ENCODE data around the gene GUCD1.
"Not testable (repeated sequence)": the region's sequence is repeated elsewhere in the genome, so short reads cannot be mapped to it uniquely, and the experiment has no call there.

GUCD1 gene

GRCh38 chr22:24554313-24555164 lies at the start of gene GUCD1:
Gene GUCD1 (minus strand): TSS chr22:24555138. CDS start chr22:24554991, 147 bp downstream.
- DNase-seq: no peak

- not testable (repeated sequence) for DNase-seq
Measured at GRCh38 chr22:24603770-24604629, 49.1 kb upstream of the GUCD1 start.

- DNase-seq: not testable (repeated sequence)
Measured at GRCh38 chr22:24602847-24603769, 48.2 kb upstream of the GUCD1 start, which contains the start of gene GGT1. Gene GGT1 (plus strand): TSS chr22:24603193. CDS start chr22:24611082, 7,889 bp downstream.

DNA sequence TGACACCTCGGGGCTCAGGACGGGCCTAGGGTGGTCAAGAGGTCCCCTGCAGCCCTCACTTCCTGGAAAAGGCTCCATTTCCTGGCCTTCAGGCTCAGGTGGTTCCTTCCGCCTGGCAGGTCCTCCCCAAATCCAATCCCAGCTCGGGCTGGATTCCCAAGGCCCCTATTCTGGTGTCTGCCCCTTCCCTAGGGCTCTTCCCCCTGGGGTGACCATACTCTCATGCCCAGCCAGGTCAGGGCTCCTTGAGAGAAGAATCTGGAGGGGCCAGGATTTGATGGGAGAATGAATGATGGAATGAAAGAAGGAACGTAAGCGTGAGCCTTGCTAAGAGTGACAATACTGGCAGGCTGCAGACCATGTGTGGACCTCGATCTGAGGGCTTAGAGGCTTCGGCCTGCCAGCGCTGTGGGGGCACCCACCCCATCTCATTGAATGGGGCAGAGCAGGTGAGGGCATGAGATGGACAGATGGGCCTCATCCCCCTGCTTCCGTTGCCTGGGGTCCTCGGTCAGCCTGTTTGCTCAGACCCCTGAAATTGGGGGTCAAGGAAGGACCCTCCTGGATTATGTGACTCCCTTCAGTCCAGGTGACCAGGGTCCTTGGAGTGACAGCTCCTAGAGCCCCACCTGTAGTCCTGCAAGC lies 47.3 kb upstream of the GUCD1 start:
- DNase-seq: not testable (repeated sequence)

GRCh38 chr22:24601217-24602104 lies 46.5 kb upstream of the GUCD1 start:
- no peak for DNase-seq

DNA sequence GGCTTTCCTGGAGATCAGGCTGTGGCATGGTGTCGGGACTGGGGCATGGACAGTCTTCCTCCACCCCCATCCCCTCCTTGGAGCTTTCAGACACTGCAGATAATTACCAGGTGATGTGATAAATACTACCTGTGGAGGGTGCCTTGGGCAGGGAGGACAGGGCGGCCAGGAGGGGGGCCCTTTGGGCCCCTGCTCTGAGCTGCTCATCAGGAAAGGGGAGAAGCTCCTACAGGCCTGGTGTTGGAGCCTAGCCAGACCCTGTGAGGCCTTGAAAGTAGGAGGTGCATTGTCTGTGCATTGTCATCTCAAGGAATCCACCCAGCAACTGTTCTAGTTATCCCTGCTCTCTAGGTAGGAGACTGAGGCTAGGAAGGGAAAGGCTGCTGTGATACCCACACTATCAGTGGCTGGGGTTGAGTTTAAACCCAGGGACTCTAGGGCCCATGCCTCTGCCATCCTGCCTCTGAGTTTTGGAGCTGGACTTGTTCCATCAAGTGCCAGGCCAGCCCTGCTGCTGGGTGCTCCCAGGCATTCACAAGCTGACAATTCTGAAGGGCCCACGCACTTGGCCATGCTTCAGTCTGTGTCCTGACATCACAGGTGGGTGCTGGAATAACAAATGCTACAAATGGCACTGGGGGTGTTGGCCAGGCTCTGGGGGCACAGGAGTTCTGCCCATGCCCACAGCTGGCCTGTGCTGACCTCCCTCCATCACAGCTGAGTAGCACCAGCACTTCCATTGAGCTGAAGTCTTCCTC lies 45.2 kb upstream of the GUCD1 start:
- not testable (repeated sequence) for DNase-seq

GRCh38 chr22:24599514-24599913 lies 44.6 kb upstream of the GUCD1 start:
- DNase-seq: no peak

DNA sequence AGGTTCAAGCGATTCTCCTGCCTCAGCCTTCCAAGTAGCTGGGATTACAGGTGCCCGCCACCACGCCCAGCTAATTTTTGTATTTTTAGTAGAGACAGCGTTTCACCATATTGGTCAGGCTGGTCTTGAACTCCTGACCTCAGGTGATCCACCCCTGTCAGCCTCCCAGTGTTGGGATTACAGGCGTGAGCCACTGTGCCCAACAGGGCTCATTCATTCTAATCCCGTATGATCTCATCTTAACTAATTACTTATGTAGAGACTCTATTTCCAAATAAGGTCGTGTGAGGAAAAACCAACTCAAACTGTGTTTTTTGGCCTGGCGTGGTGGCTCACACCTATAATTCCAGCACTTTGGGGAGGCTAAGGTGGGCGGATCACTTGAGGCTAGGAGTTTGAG lies 42.1 kb upstream of the GUCD1 start:
- DNase-seq: not testable (repeated sequence)

DNA sequence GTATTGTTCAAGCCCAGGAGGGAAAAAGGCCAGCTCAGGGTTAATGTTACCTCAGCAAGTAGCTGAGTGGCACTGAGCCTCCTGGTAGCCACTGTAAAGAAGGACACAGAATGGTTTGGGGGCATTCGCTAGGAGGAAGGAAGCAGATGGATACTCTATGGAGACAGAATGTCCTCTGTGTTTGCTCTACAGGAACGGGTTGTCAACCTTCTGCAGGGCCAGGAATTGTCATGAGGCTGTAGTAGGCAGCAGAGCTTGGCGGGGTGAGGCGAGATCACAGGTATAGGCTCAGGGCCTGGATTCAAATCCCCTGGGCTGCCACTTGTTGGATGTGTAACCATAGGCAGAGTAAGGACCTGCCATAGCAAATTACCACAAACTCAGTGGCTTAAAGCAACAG lies 40.9 kb upstream of the GUCD1 start:
- no peak for DNase-seq

GRCh38 chr22:24595228-24595627 lies 40.3 kb upstream of the GUCD1 start:
- no peak for DNase-seq

GRCh38 chr22:24594569-24595120 lies 39.7 kb upstream of the GUCD1 start:
- DNase-seq: no peak

DNA sequence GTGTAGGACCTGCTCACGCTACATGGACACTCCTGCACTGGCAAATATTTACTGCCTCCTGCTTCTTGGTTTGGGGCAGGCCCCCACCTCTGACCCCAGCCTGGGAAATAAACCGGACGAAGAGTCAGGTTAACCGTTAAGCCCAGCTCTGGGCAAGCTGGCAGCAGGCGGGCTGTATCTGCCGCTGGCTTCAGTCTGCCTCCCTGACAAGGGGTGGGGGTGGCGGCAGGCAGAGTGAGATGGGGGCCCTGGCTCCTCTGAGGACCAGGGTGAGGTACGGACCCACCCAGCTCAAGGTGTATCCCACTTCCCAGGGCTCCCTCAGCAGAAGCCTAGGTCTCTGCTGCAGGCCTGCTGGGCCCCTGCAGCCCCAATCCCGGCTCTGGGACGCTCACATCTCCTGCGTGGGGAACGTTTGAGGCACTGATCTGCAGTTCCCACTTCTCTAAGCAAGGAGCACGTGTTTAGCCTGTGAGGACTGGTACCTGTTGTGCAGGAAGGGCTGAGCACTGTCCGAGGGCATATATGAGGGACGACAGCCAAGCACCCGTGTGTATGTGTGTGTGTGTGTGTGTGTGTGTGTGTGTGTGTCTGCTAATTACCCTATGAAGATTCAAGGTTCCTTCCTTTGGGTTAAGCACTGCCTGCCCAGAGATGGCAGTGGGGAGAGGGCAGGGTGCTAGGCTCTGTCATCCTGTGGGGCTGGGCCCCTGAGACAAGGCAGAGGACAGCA lies 39.1 kb upstream of the GUCD1 start:
- no peak for DNase-seq

- not testable (repeated sequence) for DNase-seq
Measured at GRCh38 chr22:24593559-24593835, 38.6 kb upstream of the GUCD1 start.

- no peak for DNase-seq
Measured at GRCh38 chr22:24592851-24593558, 38.1 kb upstream of the GUCD1 start, which contains the start of gene LRRC75B. Gene LRRC75B (minus strand): TSS chr22:24593073. CDS start chr22:24593039, 34 bp downstream.

DNA sequence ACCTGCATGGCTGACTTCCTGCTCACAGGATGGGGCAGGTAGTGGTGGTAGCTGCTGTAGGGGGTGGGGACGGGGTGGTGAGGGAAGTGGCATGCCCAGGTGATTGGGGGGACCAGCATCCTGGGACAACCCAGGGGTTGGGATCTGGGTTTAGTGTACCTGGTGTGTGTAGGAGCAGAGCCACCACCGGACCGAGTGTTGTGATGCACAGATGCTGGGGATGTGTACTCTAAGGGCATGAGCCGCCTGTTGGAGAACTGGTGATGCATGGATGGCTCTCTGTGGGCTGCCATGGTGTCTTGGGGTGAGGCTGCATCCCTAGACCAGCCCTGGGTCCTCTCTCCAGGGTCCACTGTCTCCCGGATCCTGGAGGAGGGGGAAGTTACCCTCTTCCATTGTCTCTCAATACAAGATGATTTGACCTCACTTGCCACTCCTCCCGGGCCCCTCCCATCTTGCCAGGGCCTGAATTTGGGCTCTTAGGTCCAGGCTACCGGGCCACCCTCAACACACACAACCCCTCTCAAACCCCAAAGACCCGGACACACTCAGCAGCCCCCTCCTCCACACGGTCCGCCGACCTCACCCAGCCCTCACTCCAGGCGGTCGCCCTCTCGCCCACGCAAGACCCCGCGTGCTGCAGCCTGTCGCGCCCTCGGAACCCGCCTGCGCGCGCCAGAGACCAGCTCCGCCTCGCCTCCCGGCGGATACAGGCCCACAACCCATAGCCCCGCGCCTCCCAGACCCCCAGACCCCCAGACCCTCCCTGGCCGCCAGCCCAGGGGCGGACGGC lies 37.3 kb upstream of the GUCD1 start:
- no peak for DNase-seq

DNA sequence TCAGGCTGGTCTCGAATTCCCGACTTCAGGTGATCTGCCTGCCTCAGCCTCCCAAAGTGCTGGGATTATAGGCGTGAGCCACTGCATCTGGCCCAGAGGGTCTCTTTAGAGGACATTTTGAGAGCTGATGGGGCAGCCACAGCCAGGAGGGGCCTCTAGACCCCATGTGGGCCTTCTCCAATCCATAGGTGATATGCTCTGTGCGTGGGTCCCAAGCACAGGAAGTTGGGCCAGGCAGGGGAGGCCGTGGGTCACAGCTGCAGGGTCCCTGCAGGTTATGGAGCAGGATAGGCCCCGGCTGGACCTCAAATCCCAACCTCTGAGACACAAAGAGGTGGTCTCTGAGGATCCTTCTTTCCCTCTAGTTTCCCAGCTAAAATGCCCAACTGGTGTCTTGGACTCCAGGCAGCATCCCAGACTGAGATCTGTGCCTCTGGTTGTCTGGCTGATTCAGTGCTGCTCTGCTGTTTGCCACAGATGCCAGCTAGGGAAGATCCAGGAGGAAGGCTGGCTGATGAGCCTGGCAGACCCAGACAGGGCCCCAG lies 36.4 kb upstream of the GUCD1 start:
- DNase-seq: no peak

- no peak for DNase-seq
Measured at GRCh38 chr22:24590596-24591173, 35.7 kb upstream of the GUCD1 start.
